OCI-LY3 (cell line): ENCODE data around the gene CSTPP1.

ENCODE experiments used
- CTCF ChIP-seq: fragments of 200-600, 300-600 bp; sonication (generic); IDR thresholded peaks from 2 replicates; pipeline ENCODE4 v1.5.1; 2014; ENCODE audit warnings: antibody characterized with exemption, low read length, low read depth
- EZH2phosphoT487 ChIP-seq: fragments of 200-600 bp; shearing (Covaris generic); IDR thresholded peaks from 2 replicates; pipeline ENCODE4 v1.6.1; 2018; ENCODE audit warnings: antibody characterized with exemption, mixed run types, low read depth

- TF ChIP-seq CTCF = no peak
- no peak for TF ChIP-seq EZH2phosphoT487
Measured at GRCh38 chr11:46917762-46918082, 18.8 kb upstream of the CSTPP1 start.
